Heart right ventricle (tissue), 16 donors: ENCODE measurements around the gene RRAD. TPM values are rescaled to one million over a fixed set of nuclear protein-coding genes. Genes with fewer than 3 reads are reported as not detected.

Experiments
- ATAC-seq, 8 donors: fragments of 200-7000 bp; cut with Tn5 transposase; one replicate each; pipeline ENCODE4 v1.9.1; 2020; ENCODE audit warnings: mild to moderate bottlenecking in 8 of 8, moderate library complexity in 8 of 8, moderate number of reproducible peaks in 1 of 8
- DNase-seq, 2 donors: peaks; one replicate each; pipeline ENCODE4 v3.0.0-alpha.2; 2020
- H3K27ac ChIP-seq, 10 donors: fragments of 200-600 bp; sonication (generic) in 2 of 10; one replicate each; pipeline versions ENCODE4 v1.5.0 to v1.8.0; 2020 to 2022; ENCODE audit warnings: mild to moderate bottlenecking in 3 of 10
- H3K27me3 ChIP-seq, 7 donors: fragments of 200-600 bp; one replicate each; pipeline ENCODE4 v1.8.0; 2021 to 2022; ENCODE audit warnings: mild to moderate bottlenecking in 2 of 7
- H3K36me3 ChIP-seq, 9 donors: fragments of 200-600 bp; sonication (generic) in 1 of 9; one replicate each; pipeline versions ENCODE4 v1.5.0 to v1.8.0; 2020 to 2022; ENCODE audit warnings: mild to moderate bottlenecking in 2 of 9
- H3K4me1 ChIP-seq, 9 donors: fragments of 200-600 bp; sonication (generic) in 1 of 9; one replicate each; pipeline versions ENCODE4 v1.5.0 to v1.8.0; 2020 to 2022; ENCODE audit warnings: mild to moderate bottlenecking in 4 of 9
- H3K4me3 ChIP-seq, 10 donors: fragments of 200-600 bp; sonication (generic) in 2 of 10; one replicate each; pipeline versions ENCODE4 v1.5.0 to v1.8.0; 2020 to 2022; ENCODE audit warnings: mild to moderate bottlenecking in 7 of 10, moderate library complexity in 2 of 10
- H3K9me3 ChIP-seq, 11 donors: fragments of 200-600 bp in 10 of 11; sonication (generic) in 2 of 11; one replicate each; pipeline versions ENCODE4 v1.5.0 to v1.8.0; 2013 to 2022; ENCODE audit warnings: mild to moderate bottlenecking in 2 of 11, control low read depth in 1 of 11, moderate library complexity in 1 of 11
- WGBS, 2 donors: extraction: QIAGEN DNeasy Blood & Tissue Kit; methylation state at CpG; one replicate each; pipeline ENCODE4 v1.1.7; 2013; ENCODE audit warnings: inconsistent platforms in 1 of 2; 5-methylcytosine and 5-hydroxymethylcytosine counted together
- intact Hi-C, 10 donors: fragments of 100-400 bp; cut with DNase I; formaldehyde crosslinking; loops; one replicate each; pipeline versions ENCODE4 v1.11.1 to v1.14.2; 2022
- polyA plus RNA-seq, 2 donors: library from polyadenylated mRNA; stranded (reverse); fragments of 200-250 nt; gene quantifications; one replicate each; pipeline ENCODE4 v1.2.3, GENCODE V29; 2013
- total RNA-seq, 10 donors: library from RNA; stranded (reverse); fragmentation: NEBNext Ultra II Directional in 3 of 10; extraction: Animal tissue kit (Norgen Biotek cat#: 25700) in 3 of 10; gene quantifications; one replicate each; pipeline versions ENCODE4 v1.2.1 to v1.2.4, GENCODE V29; 2021 to 2023
- TF ChIP-seq, protein P1 (sequence below), 9 donors: fragments of 200-600 bp; sonication (generic) in 2 of 9; IDR thresholded peaks; one replicate each; pipeline versions ENCODE4 v1.5.0 to v1.8.0; 2021 to 2022; ENCODE audit warnings: antibody characterized with exemption in 9 of 9, mild to moderate bottlenecking in 5 of 9, moderate library complexity in 1 of 9
- donor health status: Arrhythmogenic right ventricular cardiomyopathy.
- donor health status: ischemic (EF 13 %, LVEDD 7.1; RV severe dilation, severe dysfunction).
- donor health status: healthy with polysubstance abuse.
- donor health status: DM: no; HTN: yes; CAD: no.
- donor health status: DM: no; HTN: no; CAD: no.
- donor health status: ischemic (EF 25% LVEDD 6.9; RV normal size, moderate dysfunction).
- donor health status: ischemic (EF 25% LVEDD 5.7; RV mildly dilated, moderate dysfunction).
- donor health status: healthy.
- donor health status: DM: yes; HTN: yes; CAD: no.
- donor health status: Ischemic cardiomyopathy.
- donor health status: ischemic (EF 35%, LVEDD 5.7; RV mildly dilated, moderate dysfunction).
- donor health status: nonischemic (EF 11% LVEDD 7.7; RV severe dilation, severe dysfunction).
- donor health status: DM: yes; HTN: yes; CAD: no.
- donor health status: PGD.
- donor health status: ischemic (EF 29% LVEDD 5.4; RV normal size, mild dysfunction).
- donor health status: nonischemic (EF 23%, LVEDD 6.1; RV moderate dilation, normal function).

The RRAD gene
- total and polyA plus RNA-seq, 12 donors: 48.4 to 1,227 (median 122) TPM

DNA sequence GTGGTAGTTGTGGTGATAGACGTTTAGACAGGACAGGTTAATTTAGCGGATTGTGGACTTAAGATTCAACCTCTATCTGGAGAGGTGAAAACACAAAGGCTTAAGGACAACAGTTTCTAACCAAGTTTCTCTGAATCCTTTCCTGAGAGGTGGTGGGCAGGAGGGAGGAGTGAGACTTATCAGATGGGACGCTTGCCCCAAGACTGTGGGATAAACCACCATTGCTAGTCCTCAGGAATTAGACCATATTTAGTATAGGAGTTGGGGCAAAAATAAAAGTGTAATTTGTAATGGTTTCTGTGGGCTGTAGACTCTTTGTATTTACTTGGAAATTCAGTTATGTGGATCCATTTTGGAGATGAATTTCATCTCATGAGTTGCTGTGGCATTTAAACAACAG lies 38.4 kb downstream of the RRAD start:
- no peak overlapping the region for H3K27ac ChIP-seq
- no peaks in the 10 kb centered on the region for H3K27me3 ChIP-seq
- DNase-seq (no peak), ATAC-seq (no peak)
- H3K4me3 ChIP-seq: no peak overlapping the region
- H3K36me3 ChIP-seq: peaks cover 0 to 53% (median 13%) of the 10 kb centered on the region in 9 donors
- TF ChIP-seq, protein P1, sequence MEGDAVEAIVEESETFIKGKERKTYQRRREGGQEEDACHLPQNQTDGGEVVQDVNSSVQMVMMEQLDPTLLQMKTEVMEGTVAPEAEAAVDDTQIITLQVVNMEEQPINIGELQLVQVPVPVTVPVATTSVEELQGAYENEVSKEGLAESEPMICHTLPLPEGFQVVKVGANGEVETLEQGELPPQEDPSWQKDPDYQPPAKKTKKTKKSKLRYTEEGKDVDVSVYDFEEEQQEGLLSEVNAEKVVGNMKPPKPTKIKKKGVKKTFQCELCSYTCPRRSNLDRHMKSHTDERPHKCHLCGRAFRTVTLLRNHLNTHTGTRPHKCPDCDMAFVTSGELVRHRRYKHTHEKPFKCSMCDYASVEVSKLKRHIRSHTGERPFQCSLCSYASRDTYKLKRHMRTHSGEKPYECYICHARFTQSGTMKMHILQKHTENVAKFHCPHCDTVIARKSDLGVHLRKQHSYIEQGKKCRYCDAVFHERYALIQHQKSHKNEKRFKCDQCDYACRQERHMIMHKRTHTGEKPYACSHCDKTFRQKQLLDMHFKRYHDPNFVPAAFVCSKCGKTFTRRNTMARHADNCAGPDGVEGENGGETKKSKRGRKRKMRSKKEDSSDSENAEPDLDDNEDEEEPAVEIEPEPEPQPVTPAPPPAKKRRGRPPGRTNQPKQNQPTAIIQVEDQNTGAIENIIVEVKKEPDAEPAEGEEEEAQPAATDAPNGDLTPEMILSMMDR (IDR thresholded peaks at IDR 0.05): no peak
- peaks cover 0 to under 1% (median 0%) of the 10 kb centered on the region in 9 donors for H3K4me1 ChIP-seq
- no peaks in the 10 kb centered on the region for H3K9me3 ChIP-seq
- intact Hi-C loops: no loop called here
- WGBS, 2 donors: 79 to 82% methylated on average over 3 of the region's 3 CpGs

DNA sequence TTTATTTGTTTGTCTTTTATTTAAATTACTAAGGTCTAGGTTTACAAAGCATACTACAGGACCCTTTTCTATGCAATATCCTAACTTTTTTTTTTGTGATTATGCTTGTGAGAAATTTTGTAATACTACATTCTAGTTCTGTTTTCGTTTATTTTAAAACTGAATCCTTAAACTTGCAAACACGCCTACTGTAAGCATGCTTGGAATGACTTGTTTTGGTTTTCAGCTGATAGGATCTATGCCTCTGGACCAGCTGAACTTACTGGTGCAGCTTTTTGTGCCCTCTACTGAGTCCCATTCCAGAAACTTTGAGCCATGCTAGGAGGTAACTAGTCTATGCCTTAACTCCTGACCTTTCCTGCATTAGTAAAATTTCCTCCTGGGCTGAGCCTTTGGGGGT lies 39.0 kb downstream of the RRAD start:
- H3K27me3 ChIP-seq: no peaks in the 10 kb centered on the region
- TF ChIP-seq, protein P1 (IDR thresholded peaks at IDR 0.05): no peak
- peaks cover 0 to 53% (median 13%) of the 10 kb centered on the region in 9 donors for H3K36me3 ChIP-seq
- H3K4me3 ChIP-seq: no peak overlapping the region
- intact Hi-C loops: no loop called here
- H3K27ac ChIP-seq: no peak overlapping the region
- DNase-seq: no peak
- no peak for ATAC-seq
- no peaks in the 10 kb centered on the region for H3K9me3 ChIP-seq
- peaks cover 0 to 7% (median 3%) of the 10 kb centered on the region in 9 donors for H3K4me1 ChIP-seq
- WGBS, 2 donors: 78 to 85% methylated on average over 2 of the region's 2 CpGs

DNA sequence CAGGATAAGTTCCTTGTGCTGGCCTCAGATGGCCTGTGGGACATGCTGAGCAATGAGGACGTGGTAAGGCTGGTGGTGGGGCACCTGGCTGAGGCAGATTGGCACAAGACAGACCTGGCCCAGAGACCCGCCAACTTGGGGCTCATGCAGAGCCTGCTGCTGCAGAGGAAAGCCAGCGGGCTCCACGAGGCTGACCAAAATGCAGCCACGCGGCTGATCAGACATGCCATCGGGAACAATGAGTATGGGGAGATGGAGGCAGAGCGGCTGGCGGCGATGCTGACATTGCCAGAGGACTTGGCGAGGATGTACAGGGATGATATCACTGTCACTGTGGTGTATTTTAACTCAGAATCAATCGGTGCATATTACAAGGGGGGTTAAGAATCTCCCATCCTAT lies 39.8 kb downstream of the RRAD start:
- DNase-seq (no peak), ATAC-seq (no peak)
- TF ChIP-seq, protein P1 (IDR thresholded peaks at IDR 0.05): no peak
- Histone ChIP-seq H3K4me3 (no peak overlapping the region), H3K9me3 (no peaks in the 10 kb centered on the region), H3K36me3 (peaks cover 0 to 50% (median 13%) of the 10 kb centered on the region in 9 donors), H3K27me3 (no peaks in the 10 kb centered on the region), H3K27ac (no peak overlapping the region), H3K4me1 (peaks cover 0 to 14% (median 9%) of the 10 kb centered on the region in 9 donors)
- intact Hi-C loops: no loop called here
- 91 to 94% methylated on average over 12 of the region's 12 CpGs for WGBS, 2 donors

DNA sequence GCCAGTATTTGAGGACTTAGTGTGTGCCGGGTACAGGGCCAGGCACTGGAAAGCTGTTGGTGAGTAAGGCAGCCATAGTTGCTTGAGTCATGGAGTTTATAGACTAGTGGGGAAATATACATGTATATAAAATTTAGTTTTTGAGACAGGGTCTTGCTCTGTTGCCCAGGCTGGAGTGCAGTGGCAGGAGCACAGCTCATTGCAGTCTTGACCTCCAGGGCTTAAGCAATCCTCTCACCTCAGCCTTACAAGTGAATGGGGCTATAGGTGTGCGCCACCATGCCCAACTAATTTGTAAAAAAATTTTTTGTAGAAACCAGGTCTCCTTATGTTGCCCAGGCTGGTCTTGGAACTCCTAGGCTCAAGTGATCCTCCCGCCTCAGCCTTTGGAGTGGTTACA lies 42.6 kb downstream of the RRAD start:
- DNase-seq (no peak), ATAC-seq (no peak)
- TF ChIP-seq, protein P1 (IDR thresholded peaks at IDR 0.05): no peak
- H3K27me3 ChIP-seq: no peaks in the 10 kb centered on the region
- H3K36me3 ChIP-seq: peaks cover 0 to 45% (median 13%) of the 10 kb centered on the region in 9 donors
- no peaks in the 10 kb centered on the region for H3K9me3 ChIP-seq
- 98 to 99% methylated on average over 3 of the region's 3 CpGs for WGBS, 2 donors
- peaks cover 0 to 25% (median 9%) of the 10 kb centered on the region in 9 donors for H3K4me1 ChIP-seq
- H3K4me3 ChIP-seq: no peak overlapping the region
- H3K27ac ChIP-seq: no peak overlapping the region
- intact Hi-C loops: no loop called here
